HG02943 (cell line): Measurements from ENCODE around the gene AS3MT.
A peak's percentile ranks its signal among the peaks of the same experiment; 100 is the strongest.
"Not testable (repeated sequence)": the region's sequence is repeated elsewhere in the genome, so short reads cannot be mapped to it uniquely, and the experiment has no call there.

Experiments
- ATAC-seq: cut with Tn5 transposase; IDR thresholded peaks from one replicate; pipeline ENCODE4 v1.9.1; 2021; ENCODE audit warnings: mild to moderate bottlenecking, low read depth, moderate library complexity; ENCODE audit not compliant: unreplicated experiment

AS3MT gene

DNA sequence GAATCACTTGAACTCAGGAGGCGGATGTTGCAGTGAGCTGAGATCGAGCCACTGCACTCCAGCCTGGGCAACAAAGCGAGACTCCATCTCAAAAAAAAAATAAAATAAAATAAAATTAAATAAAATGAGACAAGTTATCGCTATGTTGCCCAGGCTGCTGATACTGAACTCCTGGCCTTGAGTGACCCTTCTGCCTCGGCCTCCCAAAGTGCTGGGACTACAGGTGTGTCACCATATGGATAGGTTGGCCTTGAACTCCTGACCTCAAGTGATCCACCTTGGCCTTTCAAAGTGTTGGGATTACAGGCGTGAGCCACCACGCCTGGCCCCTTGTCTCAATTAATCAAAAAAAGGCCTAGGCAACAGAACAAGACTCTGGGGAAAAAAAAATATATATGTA lies 16.0 kb upstream of the AS3MT start:
- ATAC-seq = not testable (repeated sequence)

DNA sequence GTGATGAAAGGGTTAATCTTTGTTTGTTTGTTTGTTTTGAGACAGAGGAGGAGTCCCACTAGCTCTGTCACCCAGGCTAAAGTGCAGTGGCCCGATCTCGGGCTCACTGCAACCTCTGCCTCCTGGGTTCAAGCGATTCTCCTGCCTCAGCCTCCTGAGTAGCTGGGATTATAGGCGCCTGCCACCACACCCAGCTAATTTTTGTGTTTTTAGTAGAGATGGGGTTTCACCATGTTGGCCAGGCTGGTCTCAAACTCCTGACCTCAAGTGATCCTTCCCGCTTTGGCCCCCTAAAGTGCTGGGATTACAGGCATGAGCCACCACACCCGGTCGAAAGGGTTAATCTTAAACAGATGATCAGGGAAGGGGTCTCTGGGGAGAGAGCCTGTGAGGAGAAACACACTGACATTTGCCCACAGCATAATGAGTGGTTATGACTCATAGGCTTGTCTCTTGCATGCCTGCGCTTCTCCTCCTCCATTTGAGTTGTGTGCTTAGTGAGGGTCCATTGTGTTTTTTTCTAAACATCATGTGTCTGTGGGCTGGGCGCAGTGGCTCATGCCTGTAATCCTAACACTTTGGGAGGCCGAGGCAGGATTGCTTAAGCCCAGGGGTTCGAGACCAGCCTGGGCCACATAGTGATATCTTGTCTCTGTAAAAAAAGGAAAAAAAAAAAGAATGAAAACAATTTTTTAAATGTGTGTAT lies 13.4 kb upstream of the AS3MT start:
- ATAC-seq = not testable (repeated sequence)

DNA sequence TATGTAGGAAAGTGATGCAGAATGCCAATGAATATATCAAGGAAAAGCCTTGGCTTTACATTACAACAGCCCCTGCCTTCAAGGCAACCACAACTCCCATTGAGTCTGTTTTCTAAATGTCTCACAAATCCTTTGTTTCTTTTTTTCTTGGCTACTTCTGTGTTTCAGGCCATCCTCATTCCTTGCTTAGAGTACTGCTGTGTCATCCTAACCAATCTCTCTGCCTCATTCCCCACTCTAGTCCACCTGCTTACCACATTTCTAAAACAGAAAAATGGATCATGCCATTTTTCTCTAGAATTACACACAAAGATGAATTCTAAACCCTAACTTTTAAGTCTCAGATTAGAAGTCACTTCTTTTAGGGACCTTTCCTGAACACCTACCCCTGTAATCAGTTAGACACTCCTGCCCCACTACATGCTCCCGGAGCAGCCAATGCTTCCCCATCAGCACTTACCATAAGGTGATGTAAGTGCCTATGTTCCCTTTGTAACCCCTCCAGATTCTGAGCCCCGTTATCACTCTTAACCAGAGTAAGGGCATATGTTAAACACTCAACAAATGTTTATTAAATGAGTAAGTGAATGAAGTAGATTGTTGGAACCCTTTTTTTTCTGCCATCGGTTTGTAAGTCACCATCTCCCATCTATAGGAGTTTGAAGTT lies 12.4 kb upstream of the AS3MT start:
- ATAC-seq = no peak

DNA sequence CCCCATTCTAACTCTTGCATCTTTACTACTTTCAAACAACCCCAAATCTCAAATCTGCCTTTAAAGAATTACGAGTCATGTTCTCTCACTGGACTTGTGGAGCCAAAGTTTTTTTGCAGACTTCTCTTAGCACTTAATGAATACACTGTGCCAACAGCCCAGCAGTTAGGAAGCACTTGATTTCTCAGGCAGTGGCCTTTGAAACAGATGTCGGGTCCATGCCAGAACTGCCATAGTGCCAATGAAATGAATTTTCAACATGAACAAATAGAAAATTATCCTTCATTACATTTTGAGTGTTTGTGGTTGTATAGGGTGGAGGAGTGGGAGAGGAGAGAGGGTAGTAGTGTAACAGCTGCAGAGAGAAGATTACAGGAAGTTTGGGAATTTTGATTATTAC lies 9.4 kb upstream of the AS3MT start:
- no peak for ATAC-seq

DNA sequence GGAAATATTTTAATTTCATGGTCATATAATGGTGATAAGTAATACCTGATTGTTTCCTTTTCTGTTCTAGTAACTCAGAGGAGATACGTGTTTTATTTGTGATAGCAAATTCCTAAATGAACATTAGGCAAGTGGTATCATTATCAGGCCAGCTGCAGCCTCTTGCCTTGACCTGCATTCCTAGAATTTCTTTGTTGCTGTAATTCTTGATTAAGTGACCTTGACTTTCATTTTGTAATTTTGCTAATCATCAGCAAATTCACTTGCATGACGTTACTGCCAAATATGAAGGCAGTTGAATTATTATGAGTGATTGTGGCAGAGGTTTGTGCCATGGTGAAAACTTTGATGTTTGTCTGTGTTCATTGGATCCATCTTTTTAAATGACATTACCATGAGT lies 5.6 kb upstream of the AS3MT start:
- no peak for ATAC-seq

DNA sequence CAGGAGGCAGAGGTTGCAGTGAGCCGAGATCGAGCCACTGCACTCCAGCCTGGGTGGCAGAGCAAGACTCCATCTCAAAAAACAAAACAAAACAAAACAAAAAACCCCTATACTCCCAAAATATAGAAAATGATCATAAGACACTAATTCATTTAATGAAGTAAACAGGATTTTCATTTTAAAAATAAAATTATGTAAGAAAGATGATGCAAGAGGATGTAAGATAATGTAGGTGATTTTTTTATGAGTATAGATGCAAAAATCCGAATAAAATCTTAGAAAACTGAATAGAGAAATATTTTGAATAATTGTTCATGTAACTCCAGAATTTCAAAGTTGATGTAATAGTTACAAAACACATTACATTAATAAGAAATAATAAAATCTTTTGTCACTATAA lies 3.6 kb upstream of the AS3MT start:
- no peak for ATAC-seq

DNA sequence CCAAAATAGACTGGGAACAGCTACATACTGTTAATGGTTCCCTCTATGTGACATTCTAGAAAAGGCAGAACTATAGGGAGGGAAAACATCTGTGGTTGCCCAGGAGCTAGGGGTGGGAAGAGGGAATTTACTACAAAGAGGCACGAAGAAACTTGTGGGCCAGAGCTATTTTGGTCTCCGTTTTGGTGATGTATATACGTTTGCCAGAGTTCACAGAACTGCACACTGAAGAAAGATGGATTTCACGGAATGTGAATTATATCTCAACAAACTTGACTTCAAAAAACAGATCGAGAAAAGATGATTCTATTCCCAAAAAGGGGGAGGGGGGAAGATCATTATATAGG lies 386 bp upstream of the AS3MT start:
- no peak for ATAC-seq

DNA sequence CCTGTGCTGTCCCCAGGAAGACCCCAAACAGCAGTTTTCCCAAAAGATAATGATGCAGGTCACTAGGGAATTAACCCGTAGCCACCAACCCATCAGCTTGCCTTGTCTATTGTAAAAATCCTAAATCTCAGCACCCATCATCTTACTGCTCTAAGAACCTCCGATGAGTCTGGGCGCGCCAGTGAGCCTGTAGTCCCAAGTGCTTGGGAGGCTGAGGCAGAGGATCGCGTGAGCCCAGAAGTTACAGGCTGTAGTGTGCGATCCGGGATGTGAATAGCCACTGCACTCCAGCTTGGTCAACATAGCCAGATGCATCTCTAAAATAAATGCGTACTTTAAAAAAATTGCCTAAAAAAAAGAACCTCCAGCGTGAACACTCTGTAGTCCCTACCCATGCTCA lies 951 bp downstream of the AS3MT start:
- no peak for ATAC-seq

DNA sequence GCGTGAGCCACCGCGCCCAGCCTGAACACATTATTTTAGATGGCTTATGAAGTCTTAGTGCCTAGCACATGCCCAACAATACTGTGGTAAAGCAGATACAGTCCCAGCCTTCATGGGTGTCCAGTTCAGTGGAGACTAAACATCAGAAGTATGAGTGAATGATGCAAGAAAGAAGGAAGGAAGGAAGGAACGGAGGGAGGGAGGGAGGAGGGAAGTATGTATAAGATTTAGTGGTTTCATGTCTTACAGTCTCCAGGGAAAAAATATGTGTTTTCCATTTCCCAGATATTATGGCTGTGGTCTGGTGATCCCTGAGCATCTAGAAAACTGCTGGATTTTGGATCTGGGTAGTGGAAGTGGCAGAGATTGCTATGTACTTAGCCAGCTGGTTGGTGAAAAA lies 2.9 kb downstream of the AS3MT start:
- ATAC-seq = no peak

DNA sequence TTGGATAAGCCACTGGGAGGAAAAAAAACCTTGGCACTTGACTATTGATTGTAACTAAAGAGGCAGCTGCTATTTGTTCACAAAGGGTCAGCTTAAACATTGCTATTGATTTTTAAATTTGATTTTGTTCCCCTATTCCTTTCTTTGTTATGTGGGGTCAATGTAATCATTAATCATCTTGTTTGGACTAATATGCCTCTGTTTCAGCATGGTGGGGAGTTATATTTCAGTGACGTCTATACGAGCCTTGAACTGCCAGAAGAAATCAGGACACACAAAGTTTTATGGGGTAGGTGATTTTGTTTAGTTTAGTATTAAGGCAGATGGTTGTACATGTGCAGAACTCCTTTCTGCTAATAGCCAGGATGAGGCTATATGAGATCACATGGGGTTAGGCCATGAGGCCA lies 7.5 kb downstream of the AS3MT start:
- no peak for ATAC-seq

DNA sequence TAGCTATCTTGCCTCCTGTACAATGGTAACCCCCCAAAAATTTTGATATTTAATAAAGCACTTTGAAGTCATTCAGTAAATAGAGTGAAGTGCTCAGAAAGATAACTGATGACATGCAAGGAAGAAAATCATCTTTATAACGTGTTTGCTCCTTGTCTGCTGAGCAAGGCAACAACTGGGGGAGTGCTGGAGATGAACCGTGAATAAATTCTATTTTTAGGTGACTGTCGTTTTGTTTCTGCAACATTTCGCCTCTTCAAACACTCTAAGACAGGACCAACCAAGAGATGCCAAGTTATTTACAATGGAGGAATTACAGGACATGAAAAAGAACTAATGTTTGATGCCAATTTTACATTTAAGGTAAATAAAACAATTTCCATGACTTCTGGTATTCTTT lies 9.4 kb downstream of the AS3MT start:
- no peak for ATAC-seq

DNA sequence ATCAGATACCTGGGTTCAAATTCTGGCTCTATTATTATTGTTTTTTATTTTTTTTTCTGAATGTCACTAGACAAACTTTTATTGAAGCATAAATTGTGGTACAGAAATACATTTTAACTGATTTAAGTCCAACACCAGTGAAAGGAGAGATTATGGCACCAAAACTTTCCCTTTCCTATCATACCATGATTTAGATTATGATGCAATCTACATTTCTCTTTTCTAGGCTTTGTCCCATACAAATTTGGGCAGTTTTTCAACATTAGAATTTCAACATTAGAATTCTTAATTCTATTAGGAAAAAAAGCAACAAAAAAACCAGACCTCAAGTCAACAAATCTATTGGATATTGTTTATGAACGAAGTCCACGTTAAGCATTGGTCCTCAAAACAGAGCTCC lies 11.0 kb downstream of the AS3MT start:
- ATAC-seq = no peak

DNA sequence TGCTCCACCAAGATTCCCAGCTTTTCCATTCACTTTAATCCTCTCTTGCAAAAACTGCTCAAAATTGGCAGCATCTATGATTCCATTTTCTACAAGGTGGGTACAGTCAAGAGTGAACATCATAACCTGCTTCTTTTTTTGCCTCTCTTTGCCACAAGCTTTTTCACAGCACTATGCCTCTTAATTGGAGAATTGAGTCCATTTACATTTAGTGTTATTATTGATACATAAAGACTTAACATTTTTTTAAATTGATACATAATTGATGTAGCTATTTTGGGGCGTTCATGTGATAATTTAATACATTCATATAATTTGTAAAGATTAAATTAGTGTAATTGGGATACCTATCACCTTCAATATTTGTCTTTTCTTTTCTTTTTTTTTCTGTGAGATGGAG lies 18.8 kb downstream of the AS3MT start:
- ATAC-seq = no peak

DNA sequence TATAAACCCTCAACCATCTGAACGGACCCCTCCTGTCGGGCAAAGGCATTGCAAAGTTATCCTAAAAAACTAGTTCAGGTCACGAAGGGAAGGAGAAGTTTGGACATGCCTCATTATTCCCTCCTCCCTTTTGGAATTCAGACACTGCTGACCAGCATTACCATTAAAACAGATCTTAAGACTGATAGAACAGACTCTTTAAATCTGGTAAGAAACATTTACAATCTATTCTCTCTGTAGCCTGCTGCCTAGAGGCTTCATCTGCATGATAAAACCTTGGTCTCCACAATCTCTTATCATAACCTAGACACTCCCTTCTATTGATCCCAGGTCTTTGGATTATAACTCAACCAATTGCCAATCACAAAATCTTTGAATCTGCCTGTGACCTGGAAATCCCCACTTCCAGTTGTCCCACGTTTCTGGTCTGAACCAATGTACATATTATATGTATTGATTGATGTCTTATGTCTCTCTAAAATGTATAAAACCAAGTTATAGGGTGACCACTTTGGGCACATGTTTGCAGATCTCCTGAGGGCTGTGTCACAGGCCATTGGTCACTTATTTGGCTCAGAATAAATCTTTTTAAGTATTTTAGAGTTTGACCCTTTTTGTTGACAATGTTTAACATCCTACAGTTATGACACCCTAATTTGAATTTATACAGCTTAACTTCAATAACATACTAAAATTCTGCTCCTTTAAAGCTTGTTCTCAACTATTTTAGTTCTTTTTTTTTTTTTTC lies 25.4 kb downstream of the AS3MT start:
- no peak for ATAC-seq

DNA sequence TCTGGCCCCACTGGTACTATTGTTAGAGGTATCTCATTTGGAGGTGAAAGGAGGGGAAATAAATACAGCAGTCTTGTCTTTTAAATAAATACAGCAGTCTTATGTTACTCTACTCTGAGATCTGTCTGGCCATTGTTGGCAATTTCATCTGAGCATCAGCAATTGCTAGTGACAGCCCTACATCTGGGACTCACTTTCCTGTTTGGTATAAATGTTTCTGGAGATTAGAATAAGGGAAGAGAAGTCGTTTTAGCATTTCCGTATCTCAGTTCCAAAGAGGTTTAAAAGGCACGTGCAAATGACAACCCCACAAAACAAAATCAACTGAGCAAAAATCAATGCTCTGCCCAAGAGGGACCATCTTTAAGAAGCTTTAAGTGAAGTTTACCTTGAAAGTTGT lies 30.7 kb downstream of the AS3MT start:
- no peak for ATAC-seq

DNA sequence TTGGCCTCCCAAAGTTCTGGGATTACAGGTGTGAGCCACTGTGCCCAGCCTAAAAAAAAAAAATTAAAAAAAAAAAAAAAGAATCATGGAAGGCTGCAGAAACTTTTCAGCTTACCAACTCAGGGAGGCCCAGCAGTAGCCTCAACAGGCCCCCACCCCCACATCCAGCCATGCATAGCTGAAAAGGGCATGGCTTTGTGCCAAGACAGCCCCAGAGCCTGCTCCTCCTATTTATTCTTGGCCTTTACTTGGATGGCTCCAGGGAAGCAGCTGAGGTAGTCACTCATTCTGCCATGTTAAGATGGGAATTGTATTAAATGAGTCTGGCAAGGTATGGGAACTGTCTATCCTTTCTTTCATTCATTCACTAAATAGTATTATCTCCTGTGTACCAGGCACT lies 35.1 kb downstream of the AS3MT start:
- ATAC-seq = no peak

DNA sequence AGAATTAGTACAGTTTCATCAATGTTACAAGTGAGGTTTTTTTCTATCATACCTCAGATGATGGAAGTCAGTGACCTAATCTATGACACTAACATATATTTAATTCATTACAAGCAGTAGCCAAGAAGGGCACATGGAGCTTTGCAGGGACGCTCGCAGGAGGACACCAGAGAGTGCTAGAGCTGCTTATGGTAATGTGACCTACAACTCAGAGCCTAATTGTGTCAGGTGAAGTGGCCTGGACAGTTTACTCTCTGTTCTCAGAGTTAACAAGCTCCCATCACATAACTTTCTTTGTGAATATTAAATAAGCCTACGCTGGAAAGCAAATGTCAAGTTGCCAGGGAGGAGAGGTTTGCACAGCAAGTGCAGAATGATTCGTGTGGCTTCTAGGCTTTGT lies 37.2 kb downstream of the AS3MT start:
- no peak for ATAC-seq

DNA sequence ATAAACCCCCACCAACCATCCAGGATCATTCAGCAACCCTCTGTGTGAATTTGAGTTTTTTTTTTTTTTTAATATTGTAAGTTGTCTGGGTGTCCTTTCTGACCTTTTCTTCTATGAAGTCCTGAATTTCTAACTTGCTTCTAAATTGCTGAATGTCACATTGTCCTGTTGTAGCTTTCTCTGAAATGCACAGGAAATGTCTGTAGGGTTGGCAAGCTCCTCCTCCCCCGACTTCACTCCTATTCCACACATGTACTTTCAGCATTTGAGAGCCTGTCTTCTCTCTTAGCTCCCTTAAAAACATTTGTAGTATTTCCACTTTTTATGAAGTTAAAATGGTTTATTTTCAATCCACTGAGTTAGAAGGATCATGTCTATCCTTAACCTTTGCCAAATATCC lies 45.5 kb downstream of the AS3MT start:
- ATAC-seq = no peak

DNA sequence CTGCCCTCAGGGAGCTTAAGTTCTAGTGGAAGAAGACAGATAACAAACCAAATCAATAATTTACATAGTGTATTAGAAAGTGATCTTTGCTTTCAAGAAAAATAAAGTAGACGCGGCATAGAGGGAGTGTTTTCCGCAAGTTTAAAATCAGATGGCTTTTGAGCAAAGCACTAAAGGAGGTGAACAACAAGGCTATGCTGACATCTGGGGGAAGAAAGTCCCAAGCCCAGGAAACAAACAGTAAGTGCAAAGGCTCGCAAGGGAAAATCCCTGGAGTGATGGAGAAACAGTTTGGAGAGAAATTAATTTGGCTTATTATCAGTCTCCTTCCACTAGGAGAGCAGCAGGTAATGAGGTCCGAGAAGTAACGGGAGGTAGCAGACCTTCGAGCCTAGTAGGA lies 46.9 kb downstream of the AS3MT start:
- ATAC-seq = no peak

DNA sequence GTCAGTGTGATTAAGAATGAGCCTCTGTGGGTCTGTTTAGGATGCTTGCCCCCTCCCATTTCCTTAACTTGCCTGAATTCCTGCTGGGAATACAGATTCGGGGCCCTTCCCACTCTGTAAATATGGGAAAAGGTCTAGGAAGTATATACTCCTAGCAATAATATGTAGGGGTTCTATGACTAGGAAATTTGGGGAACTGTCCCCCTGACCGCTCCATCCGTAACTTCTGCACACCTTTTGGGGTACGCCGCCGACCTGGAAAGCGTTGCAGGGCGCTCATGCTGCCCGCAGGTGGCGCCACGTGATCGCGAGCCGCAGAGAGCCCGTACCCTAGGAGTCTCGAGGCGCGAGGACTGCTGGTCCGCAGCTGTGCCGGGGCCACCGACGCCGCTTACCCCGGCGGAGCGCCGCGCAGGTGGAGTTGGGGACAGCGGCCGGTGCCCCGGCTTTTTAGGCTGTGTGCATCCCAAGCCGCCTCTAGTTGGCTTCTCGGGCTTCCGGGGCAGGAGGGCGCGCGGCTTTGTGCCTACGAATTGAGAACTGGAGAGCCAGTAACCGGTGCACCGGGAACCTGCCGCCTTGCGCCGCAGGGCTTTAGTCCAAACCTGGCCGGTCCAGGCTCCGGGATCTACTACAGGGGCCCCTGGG lies 48.2 kb downstream of the AS3MT start:
- peak; percentile 47 for ATAC-seq
